T-helper 9 cell (primary cell): ENCODE data around the gene REC8.

Experiments
- DNase-seq: peaks from one replicate; pipeline ENCODE4 v3.0.0-alpha.2; 2020
- total RNA-seq, 2 donors: gene quantifications; one replicate each; lab custom pipeline; 2026; lab: John Stamatoyannopoulos, UW

The REC8 gene, protein sequence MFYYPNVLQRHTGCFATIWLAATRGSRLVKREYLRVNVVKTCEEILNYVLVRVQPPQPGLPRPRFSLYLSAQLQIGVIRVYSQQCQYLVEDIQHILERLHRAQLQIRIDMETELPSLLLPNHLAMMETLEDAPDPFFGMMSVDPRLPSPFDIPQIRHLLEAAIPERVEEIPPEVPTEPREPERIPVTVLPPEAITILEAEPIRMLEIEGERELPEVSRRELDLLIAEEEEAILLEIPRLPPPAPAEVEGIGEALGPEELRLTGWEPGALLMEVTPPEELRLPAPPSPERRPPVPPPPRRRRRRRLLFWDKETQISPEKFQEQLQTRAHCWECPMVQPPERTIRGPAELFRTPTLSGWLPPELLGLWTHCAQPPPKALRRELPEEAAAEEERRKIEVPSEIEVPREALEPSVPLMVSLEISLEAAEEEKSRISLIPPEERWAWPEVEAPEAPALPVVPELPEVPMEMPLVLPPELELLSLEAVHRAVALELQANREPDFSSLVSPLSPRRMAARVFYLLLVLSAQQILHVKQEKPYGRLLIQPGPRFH
- total RNA-seq: 14.5 to 30.6 reads per million in 2 donors

DNA sequence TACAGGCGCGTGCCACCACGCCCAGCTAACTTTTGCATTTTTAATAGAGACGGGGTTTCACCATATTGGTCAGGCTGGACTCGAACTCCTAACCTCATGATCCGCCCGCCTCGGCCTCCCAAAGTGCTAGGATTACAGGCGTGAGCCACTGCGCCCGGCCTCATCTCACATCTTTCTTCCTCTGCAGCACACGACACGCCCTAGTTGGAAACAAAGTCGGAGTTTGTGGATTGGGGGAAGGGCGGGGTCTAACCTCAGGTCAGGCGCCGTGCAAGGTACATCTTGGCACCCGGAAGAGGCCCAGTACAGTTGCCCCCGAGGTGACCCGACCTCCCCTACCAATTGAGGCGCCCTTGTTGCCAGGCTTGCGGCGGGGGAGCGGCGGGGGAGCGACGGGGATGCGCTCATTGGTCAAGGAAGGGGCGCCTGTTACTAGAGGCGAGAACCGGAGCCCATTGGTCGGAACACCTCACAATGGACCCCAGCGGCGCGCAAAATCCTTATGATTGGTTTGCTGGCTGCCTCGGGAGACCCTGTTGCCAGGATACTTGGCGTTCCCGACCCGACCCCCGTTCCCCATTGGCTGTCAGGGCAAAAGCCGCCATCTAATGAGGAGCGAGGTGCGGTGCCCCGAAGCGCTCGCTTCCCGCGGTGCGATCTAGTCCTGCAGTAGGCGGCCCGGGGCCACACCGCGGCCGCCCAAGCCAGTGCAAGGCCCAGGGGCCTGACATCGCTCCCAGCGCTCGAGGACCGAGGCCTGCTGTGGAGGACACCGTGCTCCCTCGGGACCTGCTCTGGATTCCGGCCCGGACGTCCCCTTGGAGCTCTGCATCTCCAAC, at the start of gene REC8:
TSS of gene REC8 (plus strand) at position 659 of the 839 bp plus-strand sequence. CDS start 473 bp downstream, outside the sequence.
- DNase-seq: peak; percentile 49

DNA sequence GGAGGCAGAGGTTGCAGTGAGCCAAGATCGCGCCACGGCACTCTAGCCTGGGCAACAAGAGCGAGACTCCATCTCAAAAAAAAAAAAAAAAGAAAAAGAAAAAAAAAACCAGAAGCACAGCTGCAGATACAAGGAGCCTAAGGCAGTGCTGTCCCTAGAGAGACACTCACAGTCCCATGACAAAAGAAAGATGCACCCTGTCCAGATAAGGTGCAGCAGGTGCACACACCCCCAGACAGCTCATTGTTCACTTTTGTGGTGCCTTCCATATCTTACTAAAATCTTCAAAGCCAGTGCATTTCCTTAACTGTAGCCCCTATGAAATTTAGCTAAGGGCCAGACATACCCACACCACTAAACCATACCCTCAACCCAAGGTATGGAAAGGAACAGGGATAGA, 49.5 kb upstream of the REC8 start:
- DNase-seq: no peak

DNA sequence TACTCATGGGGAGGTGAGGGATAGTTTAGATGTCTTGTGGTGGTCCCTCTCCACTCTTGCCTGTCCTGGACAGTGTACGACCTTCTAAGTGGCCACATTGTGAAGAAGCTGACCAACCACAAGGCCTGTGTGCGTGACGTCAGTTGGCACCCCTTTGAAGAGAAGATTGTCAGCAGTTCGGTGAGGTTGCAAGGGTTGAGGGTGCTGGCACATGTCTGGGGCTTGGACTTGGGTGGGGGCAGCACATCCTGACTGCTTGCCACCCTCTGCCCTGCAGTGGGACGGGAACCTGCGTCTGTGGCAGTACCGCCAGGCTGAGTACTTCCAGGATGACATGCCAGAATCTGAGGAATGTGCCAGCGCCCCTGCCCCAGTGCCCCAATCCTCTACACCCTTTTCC, 49.0 kb upstream of the REC8 start:
- no peak for DNase-seq

DNA sequence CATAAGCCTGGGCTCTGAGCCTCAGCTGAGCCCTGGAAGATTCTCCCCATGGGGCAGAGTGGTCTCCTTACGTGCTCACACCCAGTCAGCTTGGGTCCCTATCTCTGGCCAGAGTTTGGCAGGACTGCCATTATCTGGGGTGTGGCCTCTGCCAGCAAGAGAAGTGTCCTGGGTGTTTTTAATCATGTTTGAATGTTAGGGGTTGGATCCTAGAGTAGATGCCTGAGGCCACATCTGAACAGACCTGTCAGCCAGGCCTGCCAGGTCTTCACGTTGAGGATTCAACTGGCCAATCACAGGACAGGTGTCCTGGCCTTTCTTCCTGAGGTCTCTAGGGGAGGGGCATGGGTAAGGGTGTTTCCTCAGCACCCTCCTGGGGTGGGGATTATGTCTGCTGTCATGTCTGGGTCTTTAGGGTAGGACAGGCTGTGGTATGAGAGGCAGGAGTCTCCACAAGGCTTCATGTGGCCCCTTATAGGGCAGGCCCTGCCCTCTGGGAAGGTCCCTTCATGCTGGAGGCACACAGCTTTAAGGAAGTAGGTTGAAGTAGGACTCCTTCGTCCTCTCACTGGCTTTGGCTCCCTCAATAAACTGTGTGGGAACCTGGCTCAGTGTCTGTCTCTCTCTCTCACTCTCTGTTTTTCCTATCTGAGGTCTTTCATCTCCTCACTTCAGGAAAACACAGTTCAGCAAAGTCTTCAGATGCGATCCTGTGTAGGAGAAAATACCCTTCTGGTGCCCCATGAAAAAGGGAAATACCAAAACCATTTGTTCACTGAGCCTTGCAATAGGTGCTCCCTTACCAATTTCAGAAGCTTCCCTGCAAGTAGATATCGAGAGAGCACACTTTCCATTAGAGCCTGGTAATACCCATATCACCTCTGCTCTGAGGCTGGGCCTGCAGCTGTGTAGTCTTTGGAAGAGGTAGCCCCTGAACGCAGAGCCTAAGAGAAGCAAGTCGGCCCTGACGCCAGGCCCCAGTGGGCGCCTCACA, 48.2 kb upstream of the REC8 start:
- DNase-seq: no peak

DNA sequence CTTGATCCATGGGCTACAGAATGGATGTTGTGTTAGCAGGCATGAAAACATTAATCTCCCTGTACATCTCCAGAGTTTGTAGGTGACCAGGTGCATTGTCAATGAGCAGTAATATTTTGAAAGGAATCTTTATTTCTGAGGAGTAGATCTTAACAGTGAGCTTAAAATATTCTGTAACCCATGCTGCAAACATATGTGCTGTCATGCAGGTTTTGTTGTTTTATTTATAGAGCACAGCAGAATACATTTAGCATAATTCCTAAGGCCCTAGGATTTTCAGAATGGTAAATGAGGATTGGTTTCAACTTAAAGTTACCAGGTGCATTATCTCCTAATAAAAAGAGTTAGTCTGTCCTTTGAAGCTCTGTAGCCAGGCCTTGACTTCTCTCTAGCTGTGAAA, 44.9 kb upstream of the REC8 start:
- no peak for DNase-seq

DNA sequence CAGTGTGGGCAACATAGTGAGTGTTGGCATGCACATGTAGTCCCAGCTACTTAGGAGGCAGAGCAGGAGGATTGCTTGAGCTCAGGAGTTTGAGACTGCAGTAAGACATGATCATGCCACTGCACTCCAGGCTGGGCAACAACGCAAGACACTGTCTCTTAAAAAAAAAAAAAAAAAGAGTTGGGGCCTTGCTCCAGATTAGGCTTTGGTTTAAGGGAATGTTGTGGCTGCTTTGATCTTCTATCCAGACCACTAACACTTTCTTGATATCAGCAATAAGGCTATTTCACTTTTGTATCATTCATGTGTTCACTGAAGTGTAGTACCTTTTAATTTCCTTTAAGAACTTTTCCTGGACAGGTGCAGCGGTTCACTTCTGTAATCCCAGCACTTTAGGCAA, 44.2 kb upstream of the REC8 start:
- no peak for DNase-seq

DNA sequence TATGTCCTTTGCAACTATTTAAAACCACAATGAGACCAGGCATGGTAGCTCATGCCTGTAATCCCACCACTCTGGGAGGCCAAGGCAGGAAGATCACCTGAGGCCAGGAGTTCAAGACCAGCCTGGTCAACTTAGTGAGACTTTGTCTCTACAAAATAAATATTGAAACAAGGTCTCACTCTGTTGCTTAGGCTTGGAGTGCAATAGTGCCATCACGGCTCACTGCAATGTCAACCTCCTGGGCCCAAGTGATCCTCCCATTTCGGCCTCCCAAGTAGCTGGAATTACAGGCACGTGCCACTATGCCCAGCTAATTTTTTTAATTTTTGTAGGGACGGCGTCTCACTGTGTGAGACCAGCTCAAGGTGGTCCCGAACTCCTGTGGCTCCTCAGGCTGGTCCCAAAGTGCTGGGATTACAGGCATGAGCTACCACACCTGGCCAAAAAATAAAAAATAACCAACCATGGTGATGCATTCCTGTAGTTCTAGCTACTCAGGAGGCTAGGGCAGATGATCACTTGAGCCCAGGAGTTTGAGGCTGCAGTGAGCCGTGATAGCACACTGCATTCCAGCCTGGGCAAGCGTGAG, 42.4 kb upstream of the REC8 start:
- DNase-seq: no peak

DNA sequence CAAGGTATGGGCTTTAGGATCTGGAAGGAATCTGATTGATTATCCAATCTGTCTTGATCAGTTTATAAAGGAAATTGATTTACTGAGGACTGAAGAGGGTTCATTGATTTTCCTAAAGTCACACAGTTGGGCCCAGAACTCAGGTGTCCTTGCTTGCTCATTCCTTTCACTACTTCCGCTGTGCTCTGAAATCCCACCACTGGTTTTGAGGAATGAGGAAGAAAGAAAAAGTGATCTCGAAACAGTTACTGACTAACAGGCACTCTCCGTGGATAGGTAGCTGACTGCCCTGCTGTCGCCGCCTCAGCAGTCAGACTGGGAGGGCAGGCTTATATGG, 41.5 kb upstream of the REC8 start, which contains the start of gene FITM1:
TSS of gene FITM1 (plus strand) at position 280 of the 337 bp plus-strand sequence. CDS start 905 bp downstream, outside the sequence.
- no peak for DNase-seq

DNA sequence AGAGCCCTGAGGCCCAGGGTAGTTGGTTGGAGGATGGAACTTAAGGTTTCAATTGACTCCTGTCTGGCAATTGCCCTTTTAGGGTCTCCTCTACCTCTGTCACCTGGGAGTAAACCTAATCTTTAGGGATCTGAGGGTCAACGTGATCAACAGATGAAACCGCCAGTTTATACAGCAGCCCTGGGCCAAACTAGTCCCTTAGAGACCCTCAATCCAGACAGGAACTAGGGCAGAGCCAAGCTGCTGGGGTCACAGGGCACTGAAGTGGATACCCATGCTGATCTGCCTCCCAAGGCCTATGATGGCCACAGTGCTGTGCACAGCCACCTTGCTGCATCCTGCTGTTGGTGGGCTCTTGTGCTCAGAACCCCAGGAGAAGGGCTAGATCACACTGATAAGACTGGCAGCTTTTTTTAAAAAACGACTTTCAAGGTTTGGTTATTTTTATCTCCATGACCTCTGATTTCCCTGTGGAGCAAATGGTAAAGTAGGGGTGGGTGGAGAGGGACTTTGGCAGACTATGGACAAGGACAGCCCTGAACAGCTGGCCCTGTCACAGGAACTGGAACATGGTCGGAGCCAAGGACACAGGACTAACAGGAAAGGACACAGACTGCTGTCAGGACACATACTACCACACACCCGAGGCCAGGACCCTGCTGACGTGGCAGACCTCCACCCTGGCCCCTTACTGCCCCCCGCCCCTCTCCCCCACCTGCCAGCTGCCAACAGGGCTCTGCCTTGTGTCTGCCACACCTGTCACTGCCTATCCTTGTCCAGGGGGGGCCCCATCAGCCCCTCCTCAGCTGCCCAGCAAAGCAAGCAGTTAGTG, 40.9 kb upstream of the REC8 start:
- no peak for DNase-seq

DNA sequence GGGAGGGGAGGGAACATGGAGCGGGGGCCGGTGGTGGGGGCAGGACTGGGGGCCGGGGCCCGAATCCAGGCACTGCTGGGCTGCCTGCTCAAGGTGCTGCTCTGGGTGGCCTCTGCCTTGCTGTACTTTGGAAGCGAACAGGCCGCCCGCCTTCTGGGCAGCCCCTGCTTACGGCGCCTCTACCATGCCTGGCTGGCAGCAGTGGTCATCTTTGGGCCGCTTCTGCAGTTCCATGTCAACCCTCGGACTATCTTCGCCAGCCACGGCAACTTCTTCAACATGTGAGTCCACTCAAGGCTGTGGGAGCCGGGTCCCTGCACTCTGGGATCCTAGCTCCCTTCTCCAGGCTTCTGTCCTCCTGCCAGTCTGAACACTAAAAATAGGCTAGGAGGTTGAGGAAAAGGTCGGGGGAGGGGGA, 40.3 kb upstream of the REC8 start:
- no peak for DNase-seq

DNA sequence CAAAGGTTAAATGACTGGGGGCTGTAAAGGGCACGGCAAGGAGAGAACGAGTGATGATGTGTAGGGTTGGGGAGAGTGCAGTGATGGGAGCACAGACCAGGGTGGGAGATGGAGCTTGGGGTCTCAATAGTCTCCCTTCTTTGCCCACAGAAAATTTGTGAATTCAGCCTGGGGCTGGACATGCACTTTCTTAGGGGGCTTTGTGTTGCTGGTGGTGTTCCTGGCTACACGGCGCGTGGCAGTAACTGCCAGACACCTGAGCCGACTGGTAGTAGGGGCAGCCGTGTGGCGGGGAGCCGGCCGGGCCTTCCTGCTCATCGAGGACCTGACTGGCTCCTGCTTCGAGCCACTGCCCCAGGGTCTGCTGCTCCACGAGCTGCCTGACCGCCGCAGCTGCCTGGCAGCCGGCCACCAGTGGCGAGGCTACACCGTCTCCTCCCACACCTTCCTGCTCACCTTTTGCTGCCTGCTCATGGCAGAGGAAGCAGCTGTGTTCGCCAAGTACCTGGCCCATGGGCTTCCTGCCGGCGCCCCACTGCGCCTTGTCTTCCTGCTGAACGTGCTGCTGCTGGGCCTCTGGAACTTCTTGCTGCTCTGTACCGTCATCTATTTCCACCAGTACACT, 39.7 kb upstream of the REC8 start:
- no peak for DNase-seq

DNA sequence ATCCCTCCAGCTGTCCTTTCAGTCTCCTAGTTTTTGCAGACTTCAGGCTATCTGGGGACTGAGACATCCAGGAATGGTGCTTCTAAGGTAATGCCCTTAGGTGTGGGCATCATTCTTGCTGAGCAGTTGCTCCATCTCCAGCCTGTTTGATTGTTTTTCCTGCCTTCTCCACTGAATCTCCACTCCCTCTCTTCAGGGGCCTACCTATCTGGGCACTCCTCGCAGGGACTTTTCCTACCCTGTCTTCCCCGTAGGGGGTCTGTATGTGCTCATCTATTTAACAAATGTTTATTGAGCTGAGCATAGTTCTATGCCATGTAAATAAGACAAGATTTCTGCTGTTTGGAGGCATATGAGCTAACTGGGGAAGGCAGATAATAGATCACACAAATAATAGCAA, 38.9 kb upstream of the REC8 start:
- DNase-seq: no peak

DNA sequence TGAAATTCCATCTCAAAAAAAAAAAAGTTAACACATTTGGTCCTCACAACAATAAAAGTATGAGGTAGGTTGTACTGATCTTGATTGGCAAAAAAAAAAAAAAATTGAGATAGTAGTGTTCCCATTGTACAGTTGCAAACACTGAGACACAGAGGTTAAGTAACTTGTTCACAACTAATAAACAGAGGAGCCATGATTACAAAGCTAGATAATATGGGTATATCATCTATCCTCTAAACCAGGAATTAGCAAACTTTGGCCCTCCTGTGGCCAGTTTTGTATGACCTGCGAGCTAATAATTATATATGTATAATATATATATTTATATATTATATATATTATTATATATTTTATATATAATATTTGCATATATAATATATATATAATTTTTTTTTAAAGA, 38.1 kb upstream of the REC8 start:
- no peak for DNase-seq

DNA sequence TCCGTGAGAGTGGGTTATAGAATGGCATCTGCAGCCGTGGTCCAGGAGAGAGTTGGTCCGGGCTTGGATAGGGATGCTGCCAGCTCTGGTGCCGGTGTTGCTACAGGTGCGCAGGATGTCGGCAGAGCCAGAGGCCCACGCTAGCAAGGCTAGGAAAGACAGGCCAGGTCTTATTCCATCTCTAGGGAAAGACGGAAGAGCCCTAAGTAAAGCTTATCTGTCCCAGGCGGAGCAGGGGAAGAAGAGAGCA, 36.4 kb upstream of the REC8 start:
- no peak for DNase-seq

DNA sequence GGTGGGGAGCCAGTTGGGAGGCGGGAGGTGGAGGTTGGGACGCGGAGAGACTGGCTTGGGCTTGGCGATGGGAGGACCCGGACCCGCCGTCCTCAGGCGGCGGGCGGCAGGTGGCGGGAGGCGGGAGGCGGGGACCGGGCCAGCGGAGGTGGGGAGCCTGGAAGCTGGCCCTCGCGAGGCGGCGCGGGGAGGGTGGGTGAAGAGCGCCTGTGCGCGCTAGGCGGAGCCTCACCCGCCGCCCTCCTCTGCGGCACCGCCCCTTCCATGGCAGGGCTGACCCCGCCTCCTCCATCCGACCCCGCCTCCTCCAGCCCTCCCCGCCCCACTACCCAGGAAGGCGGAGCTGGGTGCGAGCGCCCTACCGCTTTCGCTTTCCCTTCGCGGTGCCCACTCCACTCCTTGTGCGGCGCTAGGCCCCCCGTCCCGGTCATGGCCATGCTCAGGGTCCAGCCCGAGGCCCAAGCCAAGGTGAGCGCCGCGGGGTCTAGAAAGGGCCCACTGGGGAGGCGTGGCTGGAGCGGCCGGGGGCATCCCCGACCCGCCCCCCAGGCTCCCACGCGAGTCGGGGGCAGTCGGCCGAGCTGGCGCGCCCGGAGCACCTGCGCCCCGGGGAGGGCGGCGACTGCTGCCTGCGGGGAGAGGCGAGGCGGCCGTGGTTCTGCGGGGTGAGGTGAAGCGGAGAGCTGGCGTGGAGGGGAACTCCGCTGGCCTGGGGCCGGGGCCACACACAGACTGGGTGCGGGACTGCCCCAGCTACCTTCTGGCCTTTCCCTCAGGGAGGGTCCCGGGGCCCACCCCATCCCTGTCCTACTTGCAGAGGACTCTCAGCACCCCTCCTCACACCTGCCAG, 35.8 kb upstream of the REC8 start, which contains the start of gene PSME1:
TSS of gene PSME1 (plus strand) at position 361 of the 850 bp plus-strand sequence. CDS start at position 430, 69 bp downstream.
- DNase-seq: peak; percentile 94

DNA sequence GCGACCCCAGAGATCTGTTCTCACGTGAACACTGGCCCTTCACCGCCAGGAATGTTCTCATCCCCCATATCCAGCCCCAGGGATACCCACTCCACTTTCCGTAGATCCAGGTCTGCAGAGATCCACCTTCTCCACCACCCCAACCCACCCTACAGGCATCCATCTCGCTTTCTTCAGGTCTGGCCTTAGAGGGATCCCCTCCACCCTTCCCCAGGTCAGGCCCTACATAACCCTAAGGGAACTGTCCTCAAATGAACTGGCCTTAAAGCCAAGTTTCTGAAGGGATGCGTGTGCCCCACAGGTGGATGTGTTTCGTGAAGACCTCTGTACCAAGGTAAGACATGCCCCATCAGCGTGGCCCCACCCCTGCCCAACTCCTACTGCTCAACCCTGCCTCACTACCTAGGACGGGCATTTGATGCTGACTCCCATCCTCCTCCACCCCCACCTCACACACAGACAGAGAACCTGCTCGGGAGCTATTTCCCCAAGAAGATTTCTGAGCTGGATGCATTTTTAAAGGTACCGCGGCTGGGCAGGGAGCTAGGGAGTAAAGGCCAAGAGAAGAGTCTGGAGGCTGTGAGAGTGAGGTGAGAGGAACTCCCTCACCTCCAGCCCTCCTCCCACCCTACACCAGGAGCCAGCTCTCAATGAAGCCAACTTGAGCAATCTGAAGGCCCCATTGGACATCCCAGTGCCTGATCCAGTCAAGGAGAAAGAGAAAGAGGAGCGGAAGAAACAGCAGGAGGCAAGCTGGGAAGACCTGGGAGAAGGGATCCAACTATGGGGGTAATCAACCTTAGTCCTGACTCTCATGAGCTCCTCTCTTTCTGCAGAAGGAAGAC, 35.0 kb upstream of the REC8 start:
- DNase-seq: no peak

DNA sequence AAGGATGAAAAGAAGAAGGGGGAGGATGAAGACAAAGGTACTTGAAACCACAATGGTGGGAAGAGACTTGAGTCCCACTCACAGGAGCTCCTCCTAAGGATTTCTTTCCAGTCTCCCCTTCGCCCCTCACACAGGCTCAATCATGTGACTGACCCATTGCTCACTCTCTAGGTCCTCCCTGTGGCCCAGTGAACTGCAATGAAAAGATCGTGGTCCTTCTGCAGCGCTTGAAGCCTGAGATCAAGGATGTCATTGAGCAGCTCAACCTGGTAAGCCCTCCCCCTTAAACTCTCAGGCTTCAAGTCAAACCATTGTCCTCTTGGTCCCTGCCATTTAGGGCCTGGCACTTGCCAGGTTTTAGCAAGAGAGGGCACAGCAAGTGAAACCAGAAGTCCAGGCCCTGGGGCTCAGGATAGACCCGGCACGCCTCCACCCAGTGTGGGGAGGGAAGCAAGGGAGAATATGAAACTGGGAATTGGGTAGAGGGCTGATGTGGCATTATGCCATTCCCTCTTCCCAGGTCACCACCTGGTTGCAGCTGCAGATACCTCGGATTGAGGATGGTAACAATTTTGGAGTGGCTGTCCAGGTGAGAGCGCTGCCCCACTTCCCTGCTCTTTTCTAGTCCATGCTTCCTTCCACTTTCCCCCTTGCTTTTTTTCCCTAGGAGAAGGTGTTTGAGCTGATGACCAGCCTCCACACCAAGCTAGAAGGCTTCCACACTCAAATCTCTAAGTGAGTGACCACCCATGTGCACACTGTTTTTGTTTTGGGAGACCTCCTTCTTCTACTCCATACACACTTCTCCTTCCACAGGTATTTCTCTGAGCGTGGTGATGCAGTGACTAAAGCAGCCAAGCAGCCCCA, 34.1 kb upstream of the REC8 start:
- no peak for DNase-seq
